Measurements from ENCODE around the gene ZSCAN30. TPM values are rescaled to one million over a fixed set of nuclear protein-coding genes. Genes with fewer than 3 reads are reported as not detected.
A peak's percentile ranks its signal among the peaks of the same experiment; 100 is the strongest.

Gene ZSCAN30
- total RNA-seq, 1 experiment from 2014 or later = 21.9 TPM

DNA sequence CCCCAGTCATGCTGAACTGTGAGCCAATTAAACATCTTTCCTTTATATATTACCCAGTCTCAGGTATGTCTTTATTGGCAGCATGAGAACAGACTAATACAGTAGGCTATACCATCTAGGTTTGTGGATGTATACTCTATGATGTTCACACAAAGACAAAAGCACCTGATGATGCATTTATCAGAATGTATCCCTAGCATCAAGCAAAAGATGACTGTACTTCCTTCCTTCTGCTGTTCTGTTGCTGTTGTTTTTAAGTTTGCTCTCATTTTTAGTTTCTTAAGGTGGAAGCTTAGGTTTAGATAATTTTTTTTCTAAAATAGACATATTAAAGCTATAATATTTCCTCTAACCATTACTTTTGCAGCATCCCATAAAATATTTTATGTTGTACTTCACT lies 12.4 kb downstream of the ZSCAN30 start (continued):
- TF ChIP-seq ZBTB21 (CRISPR knock-in tag; IDR thresholded peaks at IDR 0.05; ENCODE audit: borderline replicate concordance) (no peak), NR3C1 (CRISPR knock-in tag; conservative IDR thresholded peaks at IDR 0.05; ENCODE audit: low read depth) (no peak)
- TF ChIP-seq, protein P1, sequence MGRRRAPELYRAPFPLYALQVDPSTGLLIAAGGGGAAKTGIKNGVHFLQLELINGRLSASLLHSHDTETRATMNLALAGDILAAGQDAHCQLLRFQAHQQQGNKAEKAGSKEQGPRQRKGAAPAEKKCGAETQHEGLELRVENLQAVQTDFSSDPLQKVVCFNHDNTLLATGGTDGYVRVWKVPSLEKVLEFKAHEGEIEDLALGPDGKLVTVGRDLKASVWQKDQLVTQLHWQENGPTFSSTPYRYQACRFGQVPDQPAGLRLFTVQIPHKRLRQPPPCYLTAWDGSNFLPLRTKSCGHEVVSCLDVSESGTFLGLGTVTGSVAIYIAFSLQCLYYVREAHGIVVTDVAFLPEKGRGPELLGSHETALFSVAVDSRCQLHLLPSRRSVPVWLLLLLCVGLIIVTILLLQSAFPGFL (CRISPR knock-in tag; IDR thresholded peaks at IDR 0.05; ENCODE audit: borderline replicate concordance) = no peak

DNA sequence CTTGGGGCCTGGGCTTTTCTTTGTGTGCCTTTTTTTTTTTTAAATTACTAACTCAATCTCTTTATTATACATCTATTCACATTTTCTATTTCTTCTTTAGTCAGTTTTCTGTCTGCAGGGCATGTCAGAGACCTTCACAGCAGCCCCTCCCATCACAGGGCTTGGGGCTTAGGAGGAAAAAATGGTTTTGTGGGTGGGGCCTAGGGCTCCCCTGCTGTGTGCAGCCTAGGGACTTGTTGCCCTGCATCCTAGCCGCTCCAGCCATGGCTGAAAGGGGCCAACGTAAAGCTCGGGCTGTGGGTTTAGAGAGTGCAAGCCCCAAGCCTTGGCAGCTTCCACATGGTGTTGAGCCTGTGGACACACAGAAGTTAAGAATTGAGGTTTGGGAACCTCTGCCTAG lies 13.8 kb downstream of the ZSCAN30 start:
- peaks cover 14% of the 10 kb centered on the region for H3K27me3 Mint-ChIP-seq (ENCODE audit: low read depth)

DNA sequence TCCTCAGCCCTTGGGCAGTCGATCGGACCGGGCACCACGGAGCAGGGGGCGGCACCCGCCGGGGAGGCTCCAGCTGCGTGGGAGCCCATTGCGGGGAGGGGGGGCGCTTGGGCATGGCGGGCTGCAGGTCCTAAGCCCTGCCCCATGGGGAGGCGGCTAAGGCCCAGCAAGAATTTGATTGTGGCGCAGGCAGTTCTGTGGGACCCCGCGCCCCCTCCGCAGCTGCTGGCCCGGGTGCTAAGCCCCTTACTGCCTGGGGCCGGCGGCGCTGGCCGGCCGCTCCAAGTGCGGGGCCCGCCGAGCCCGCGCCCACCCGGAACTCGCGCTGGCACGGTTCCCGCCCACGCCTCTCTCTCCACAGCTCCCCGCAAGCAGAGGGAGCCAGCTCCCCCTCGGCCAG lies 18.4 kb downstream of the ZSCAN30 start:
- H3K4me1 Mint-ChIP-seq = peaks cover 2% of the 10 kb centered on the region; the same call in 1 of the 2 replicates
- peaks cover 33% of the 10 kb centered on the region for H3K36me3 Mint-ChIP-seq
- DNase-seq (ENCODE audit: low spot score) (no peak), ATAC-seq (no peak)
- ChIA-PET CTCF (no interaction called here), POLR2A (no interaction called here)
- no peak overlapping the region for H3K27ac Mint-ChIP-seq
- no peak overlapping the region for H3K4me3 Mint-ChIP-seq
- peaks cover 39% of the 10 kb centered on the region for H3K27me3 Mint-ChIP-seq (ENCODE audit: low read depth)
- no peak for TF ChIP-seq NR2C2 (CRISPR knock-in tag; IDR thresholded peaks at IDR 0.05)
- TF ChIP-seq SMAD4 (CRISPR knock-in tag; IDR thresholded peaks at IDR 0.05) = no peak
- peaks cover 55% of the 10 kb centered on the region for H3K9me3 Mint-ChIP-seq

More for the DNA sequence above, 13.8 kb downstream of the ZSCAN30 start:
- DNase-seq (ENCODE audit: low spot score) = peak; percentile 57
- ChIA-PET CTCF (interaction anchor here (0.5 to 1.2 kb wide), 2 partner anchors 88 to 110 kb away, joined by 3 to 4 read pairs; no protein-coding TSS in a partner anchor), POLR2A (no interaction called here)
- Mint-ChIP-seq H3K27ac (no peak overlapping the region), H3K9me3 (peaks cover 49% of the 10 kb centered on the region), H3K4me1 (peaks cover 2% of the 10 kb centered on the region; the same call in 1 of the 2 replicates), H3K36me3 (peaks cover 14% of the 10 kb centered on the region), H3K4me3 (no peak overlapping the region)
- TF ChIP-seq EMX1 (CRISPR knock-in tag; IDR thresholded peaks at IDR 0.05) (no peak), CREM (CRISPR knock-in tag; IDR thresholded peaks at IDR 0.05) (no peak)
- ATAC-seq = peak; percentile 75

DNA sequence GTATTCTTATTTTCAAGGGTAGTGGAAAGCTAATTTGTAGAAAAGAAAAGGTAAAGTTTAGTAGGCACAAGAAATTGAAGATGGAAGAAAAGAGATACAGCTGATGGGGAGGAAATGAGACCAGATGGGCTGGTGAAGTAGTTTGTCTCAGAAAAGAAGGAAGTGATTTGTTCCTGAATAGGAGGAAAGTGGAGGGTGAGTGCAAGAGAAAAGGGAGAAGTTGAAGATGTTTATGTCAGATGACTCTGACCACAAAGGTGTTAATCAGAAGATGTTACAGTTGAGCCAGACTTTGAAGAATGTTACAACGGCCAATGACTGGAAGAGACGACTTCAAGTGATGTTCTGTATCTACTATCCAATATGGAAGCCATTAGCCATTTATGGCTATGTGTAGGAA lies 21.2 kb downstream of the ZSCAN30 start:
- H3K4me1 Mint-ChIP-seq = peaks cover 3% of the 10 kb centered on the region
- POLR2A ChIA-PET = interaction anchor here (1.3 kb wide), 1 partner anchor 28 kb away, joined by 3 read pairs; the partner anchor contains the start of gene ZNF397

More for the DNA sequence above, 21.2 kb downstream of the ZSCAN30 start:
- Mint-ChIP-seq H3K27ac (no peak overlapping the region), H3K36me3 (peaks cover 35% of the 10 kb centered on the region), H3K9me3 (peaks cover 43% of the 10 kb centered on the region), H3K4me3 (no peak overlapping the region), H3K27me3 (ENCODE audit: low read depth) (peaks cover 36% of the 10 kb centered on the region)
- DNase-seq (ENCODE audit: low spot score) (no peak), ATAC-seq (no peak)
- CTCF ChIA-PET = interaction anchor here (1.3 kb wide), 1 partner anchor 87 kb away, joined by 5 read pairs; no protein-coding TSS in a partner anchor
- TF ChIP-seq ZNF317 (CRISPR knock-in tag; IDR thresholded peaks at IDR 0.05; ENCODE audit: borderline replicate concordance, low read depth) = no peak
- TF ChIP-seq, protein P2, sequence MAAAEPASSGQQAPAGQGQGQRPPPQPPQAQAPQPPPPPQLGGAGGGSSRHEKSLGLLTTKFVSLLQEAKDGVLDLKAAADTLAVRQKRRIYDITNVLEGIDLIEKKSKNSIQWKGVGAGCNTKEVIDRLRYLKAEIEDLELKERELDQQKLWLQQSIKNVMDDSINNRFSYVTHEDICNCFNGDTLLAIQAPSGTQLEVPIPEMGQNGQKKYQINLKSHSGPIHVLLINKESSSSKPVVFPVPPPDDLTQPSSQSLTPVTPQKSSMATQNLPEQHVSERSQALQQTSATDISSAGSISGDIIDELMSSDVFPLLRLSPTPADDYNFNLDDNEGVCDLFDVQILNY (CRISPR knock-in tag; IDR thresholded peaks at IDR 0.05) = no peak
- TF ChIP-seq, protein P3, sequence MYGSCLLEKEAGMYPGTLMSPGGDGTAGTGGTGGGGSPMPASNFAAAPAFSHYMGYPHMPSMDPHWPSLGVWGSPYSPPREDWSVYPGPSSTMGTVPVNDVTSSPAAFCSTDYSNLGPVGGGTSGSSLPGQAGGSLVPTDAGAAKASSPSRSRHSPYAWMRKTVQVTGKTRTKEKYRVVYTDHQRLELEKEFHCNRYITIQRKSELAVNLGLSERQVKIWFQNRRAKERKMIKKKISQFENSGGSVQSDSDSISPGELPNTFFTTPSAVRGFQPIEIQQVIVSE (CRISPR knock-in tag; IDR thresholded peaks at IDR 0.05; ENCODE audit: borderline replicate concordance) = no peak
- no peak for TF ChIP-seq GTF2I (CRISPR knock-in tag; conservative IDR thresholded peaks at IDR 0.05)
- TF ChIP-seq FOXK1 (CRISPR knock-in tag; IDR thresholded peaks at IDR 0.05) = no peak
- TF ChIP-seq, protein P4, sequence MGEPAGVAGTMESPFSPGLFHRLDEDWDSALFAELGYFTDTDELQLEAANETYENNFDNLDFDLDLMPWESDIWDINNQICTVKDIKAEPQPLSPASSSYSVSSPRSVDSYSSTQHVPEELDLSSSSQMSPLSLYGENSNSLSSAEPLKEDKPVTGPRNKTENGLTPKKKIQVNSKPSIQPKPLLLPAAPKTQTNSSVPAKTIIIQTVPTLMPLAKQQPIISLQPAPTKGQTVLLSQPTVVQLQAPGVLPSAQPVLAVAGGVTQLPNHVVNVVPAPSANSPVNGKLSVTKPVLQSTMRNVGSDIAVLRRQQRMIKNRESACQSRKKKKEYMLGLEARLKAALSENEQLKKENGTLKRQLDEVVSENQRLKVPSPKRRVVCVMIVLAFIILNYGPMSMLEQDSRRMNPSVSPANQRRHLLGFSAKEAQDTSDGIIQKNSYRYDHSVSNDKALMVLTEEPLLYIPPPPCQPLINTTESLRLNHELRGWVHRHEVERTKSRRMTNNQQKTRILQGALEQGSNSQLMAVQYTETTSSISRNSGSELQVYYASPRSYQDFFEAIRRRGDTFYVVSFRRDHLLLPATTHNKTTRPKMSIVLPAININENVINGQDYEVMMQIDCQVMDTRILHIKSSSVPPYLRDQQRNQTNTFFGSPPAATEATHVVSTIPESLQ (CRISPR knock-in tag; IDR thresholded peaks at IDR 0.05) = no peak
- TF ChIP-seq ETV6 (CRISPR knock-in tag; IDR thresholded peaks at IDR 0.05) = no peak
- TF ChIP-seq, protein P5, sequence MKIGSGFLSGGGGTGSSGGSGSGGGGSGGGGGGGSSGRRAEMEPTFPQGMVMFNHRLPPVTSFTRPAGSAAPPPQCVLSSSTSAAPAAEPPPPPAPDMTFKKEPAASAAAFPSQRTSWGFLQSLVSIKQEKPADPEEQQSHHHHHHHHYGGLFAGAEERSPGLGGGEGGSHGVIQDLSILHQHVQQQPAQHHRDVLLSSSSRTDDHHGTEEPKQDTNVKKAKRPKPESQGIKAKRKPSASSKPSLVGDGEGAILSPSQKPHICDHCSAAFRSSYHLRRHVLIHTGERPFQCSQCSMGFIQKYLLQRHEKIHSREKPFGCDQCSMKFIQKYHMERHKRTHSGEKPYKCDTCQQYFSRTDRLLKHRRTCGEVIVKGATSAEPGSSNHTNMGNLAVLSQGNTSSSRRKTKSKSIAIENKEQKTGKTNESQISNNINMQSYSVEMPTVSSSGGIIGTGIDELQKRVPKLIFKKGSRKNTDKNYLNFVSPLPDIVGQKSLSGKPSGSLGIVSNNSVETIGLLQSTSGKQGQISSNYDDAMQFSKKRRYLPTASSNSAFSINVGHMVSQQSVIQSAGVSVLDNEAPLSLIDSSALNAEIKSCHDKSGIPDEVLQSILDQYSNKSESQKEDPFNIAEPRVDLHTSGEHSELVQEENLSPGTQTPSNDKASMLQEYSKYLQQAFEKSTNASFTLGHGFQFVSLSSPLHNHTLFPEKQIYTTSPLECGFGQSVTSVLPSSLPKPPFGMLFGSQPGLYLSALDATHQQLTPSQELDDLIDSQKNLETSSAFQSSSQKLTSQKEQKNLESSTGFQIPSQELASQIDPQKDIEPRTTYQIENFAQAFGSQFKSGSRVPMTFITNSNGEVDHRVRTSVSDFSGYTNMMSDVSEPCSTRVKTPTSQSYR (CRISPR knock-in tag; IDR thresholded peaks at IDR 0.05) = no peak
- no peak for TF ChIP-seq NFE2L1 (CRISPR knock-in tag; IDR thresholded peaks at IDR 0.05)
- TF ChIP-seq ZBTB21 (CRISPR knock-in tag; IDR thresholded peaks at IDR 0.05; ENCODE audit: borderline replicate concordance) = no peak
- TF ChIP-seq, protein P6, sequence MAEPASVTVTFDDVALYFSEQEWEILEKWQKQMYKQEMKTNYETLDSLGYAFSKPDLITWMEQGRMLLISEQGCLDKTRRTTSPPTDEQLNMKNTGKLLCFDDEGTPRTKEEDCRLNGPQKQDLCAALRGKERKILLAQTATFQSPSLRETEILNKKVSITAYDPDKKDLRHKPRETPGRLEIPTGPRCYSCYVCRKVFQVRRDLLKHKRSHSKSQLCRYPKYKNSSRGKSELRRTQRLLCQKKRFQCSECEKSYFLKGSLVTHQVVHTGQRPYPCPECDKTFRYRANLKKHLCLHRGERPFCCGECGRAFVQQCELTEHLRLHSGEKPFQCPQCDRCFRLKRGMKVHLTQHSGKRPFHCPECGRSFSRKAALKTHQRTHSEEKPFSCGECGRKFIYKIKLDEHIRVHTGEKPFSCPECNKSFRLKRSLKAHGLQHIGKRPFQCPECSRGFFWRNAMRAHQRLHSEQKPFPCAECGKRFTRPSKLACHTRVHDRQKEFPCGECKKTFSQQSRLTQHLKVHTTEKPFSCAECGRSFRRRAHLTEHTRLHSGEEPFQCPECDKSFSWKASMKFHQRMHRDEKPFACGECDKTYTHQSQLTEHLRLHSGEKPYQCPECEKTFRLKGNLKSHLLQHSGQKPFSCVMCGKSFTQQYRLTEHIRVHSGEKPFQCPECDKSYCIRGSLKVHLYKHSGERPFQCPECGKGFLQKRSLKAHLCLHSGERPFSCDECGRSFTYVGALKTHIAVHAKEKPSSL (CRISPR knock-in tag; conservative IDR thresholded peaks at IDR 0.05) = no peak
- no peak for TF ChIP-seq FOXJ3 (CRISPR knock-in tag; IDR thresholded peaks at IDR 0.05; ENCODE audit: borderline replicate concordance)
